GM12891 (cell line): ENCODE results near the gene HOXA9.

Experiments used
- POLR2A ChIP-seq: IDR thresholded peaks from 2 replicates; pipeline ENCODE4 v1.6.1; 2011; ENCODE audit warnings: low read depth, low read length, control low read depth
- POU2F2 ChIP-seq: IDR thresholded peaks from 2 replicates; pipeline ENCODE4 v1.6.1; 2011; ENCODE audit warnings: low read depth, mild to moderate bottlenecking, control low read depth, low read length, moderate library complexity

DNA sequence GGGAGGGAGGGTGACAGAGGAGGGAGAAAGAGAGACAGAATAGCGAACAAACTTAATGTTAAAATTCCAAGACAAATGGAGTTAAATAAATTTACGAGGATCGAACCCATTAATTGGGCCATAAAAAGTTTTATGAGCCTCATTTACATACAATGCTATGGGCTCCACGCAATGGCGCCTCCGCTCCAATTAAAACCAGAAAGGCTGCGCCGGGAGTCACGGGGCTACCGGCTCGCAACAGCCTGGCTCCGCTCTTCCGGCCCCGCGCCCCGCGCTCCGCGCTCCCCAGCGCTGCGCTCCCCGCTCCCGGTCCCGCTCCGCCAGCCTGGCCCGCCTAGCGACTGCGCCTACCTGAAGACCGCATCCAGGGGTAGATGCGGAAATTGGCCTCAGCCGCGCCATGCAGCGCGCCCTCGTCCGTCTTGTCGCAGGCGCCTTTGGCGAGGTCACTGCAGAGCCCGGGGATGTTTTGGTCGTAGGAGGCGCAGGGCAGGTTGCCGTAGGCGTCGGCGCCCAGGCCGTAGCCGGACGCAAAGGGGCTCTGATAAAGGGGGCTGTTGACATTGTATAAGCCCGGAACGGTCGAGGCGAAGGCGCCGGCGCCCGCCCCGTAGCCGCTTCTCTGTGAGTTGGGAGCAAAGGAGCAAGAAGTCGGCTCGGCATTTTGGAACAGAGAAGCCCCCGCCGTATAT, 9.4 kb downstream of the HOXA9 start:
- TF ChIP-seq POLR2A (no peak), POU2F2 (no peak)
